Measurements from ENCODE around the gene MARCHF3.
"Not testable (repeated sequence)": the region's sequence is repeated elsewhere in the genome, so short reads cannot be mapped to it uniquely, and the experiment has no call there.

Gene MARCHF3

GRCh38 chr5:127046343-127047072, 16.1 kb upstream of the MARCHF3 start:
- no peak for DNase-seq

GRCh38 chr5:127042593-127042992, 12.2 kb upstream of the MARCHF3 start:
- DNase-seq, result no peak

GRCh38 chr5:127041571-127041970, 11.2 kb upstream of the MARCHF3 start:
- DNase-seq, result no peak

- DNase-seq, result peak; percentile 84
Observed at GRCh38 chr5:127040796-127041520, 10.6 kb upstream of the MARCHF3 start.

GRCh38 chr5:127038550-127038949, 8.2 kb upstream of the MARCHF3 start:
- DNase-seq, result no peak

- no peak for DNase-seq
Observed at GRCh38 chr5:127031863-127032232, 1.5 kb upstream of the MARCHF3 start.

GRCh38 chr5:127031147-127031862, 947 bp upstream of the MARCHF3 start:
- no peak for DNase-seq

- peak; percentile 78 for DNase-seq
Observed at GRCh38 chr5:127029581-127030258, 638 bp downstream of the MARCHF3 start.

GRCh38 chr5:127028822-127029457, 1.4 kb downstream of the MARCHF3 start:
- no peak for DNase-seq

GRCh38 chr5:127027539-127027938, 2.8 kb downstream of the MARCHF3 start:
- DNase-seq, result no peak

- DNase-seq, result no peak
Observed at GRCh38 chr5:127026166-127026565, 4.2 kb downstream of the MARCHF3 start.

GRCh38 chr5:127025467-127025866, 4.9 kb downstream of the MARCHF3 start:
- DNase-seq, result no peak

GRCh38 chr5:127024821-127025220, 5.5 kb downstream of the MARCHF3 start:
- DNase-seq, result no peak

GRCh38 chr5:127023552-127024191, 6.7 kb downstream of the MARCHF3 start:
- not testable (repeated sequence) for DNase-seq

GRCh38 chr5:127022846-127023245, 7.5 kb downstream of the MARCHF3 start:
- DNase-seq, result no peak

GRCh38 chr5:127019928-127020327, 10.4 kb downstream of the MARCHF3 start:
- DNase-seq, result no peak

GRCh38 chr5:127016722-127017121, 13.6 kb downstream of the MARCHF3 start:
- not testable (repeated sequence) for DNase-seq

GRCh38 chr5:127015716-127016115, 14.6 kb downstream of the MARCHF3 start:
- no peak for DNase-seq

GRCh38 chr5:127014573-127014972, 15.8 kb downstream of the MARCHF3 start:
- no peak for DNase-seq

GRCh38 chr5:127013407-127013806, 17.0 kb downstream of the MARCHF3 start:
- DNase-seq, result no peak

- no peak for DNase-seq
Observed at GRCh38 chr5:127012916-127013315, 17.4 kb downstream of the MARCHF3 start.

- no peak for DNase-seq
Observed at GRCh38 chr5:127011961-127012644, 18.3 kb downstream of the MARCHF3 start.
